Measurements from ENCODE around the gene PARN. TPM values are rescaled to one million over a fixed set of nuclear protein-coding genes. Genes with fewer than 3 reads are reported as not detected.
"Not testable (repeated sequence)": the region's sequence is repeated elsewhere in the genome, so short reads cannot be mapped to it uniquely, and the experiment has no call there.

Gene PARN
- polyA plus RNA-seq, 1 donor from 2014 or later, result 22.3 TPM

- Histone ChIP-seq H3K36me3 (ENCODE audit: insufficient read depth, low read length) (no peaks in the 10 kb centered on the region), H3K27ac (ENCODE audit: low read length) (no peak overlapping the region), H3K9me2 (ENCODE audit: insufficient read depth, low read length) (no peaks in the 10 kb centered on the region), H4K20me1 (ENCODE audit: insufficient read depth) (no peaks in the 10 kb centered on the region), H3F3A (ENCODE audit: insufficient read depth, low read length, poor library complexity, severe bottlenecking) (no peaks in the 10 kb centered on the region), H3K9ac (ENCODE audit: low read length) (no peak overlapping the region), H2AFZ (ENCODE audit: low read depth, low read length) (no peak overlapping the region), H3K9me3 (ENCODE audit: low read length) (no peaks in the 10 kb centered on the region), H3K27me3 (ENCODE audit: insufficient read depth, low read depth, low read length) (no peaks in the 10 kb centered on the region), H3K4me3 (ENCODE audit: low read length) (no peak overlapping the region), H3K4me2 (ENCODE audit: low read length) (no peak overlapping the region), H3K79me2 (replicated peaks; ENCODE audit: insufficient read depth, low read length) (peaks cover 27% of the 10 kb centered on the region)
- TF ChIP-seq TAF1 (IDR thresholded peaks at IDR 0.05; ENCODE audit: low read depth), result no peak
- no peak for TF ChIP-seq EZH2 (IDR thresholded peaks at IDR 0.05; ENCODE audit: borderline replicate concordance, insufficient read depth, low read length, poor library complexity, severe bottlenecking)
- TF ChIP-seq MXI1 (conservative IDR thresholded peaks at IDR 0.05; ENCODE audit: poor library complexity, severe bottlenecking), result no peak
- TF ChIP-seq POLR2AphosphoS5 (IDR thresholded peaks at IDR 0.05), result no peak
- no peak for TF ChIP-seq CTCF (IDR thresholded peaks at IDR 0.05; ENCODE audit: poor library complexity, severe bottlenecking)
- TF ChIP-seq SMC3 (conservative IDR thresholded peaks at IDR 0.05; ENCODE audit: poor library complexity), result no peak
- TF ChIP-seq REST (IDR thresholded peaks at IDR 0.05; ENCODE audit: borderline replicate concordance), result no peak
- no peak for TF ChIP-seq EP300 (conservative IDR thresholded peaks at IDR 0.05; ENCODE audit: poor library complexity, severe bottlenecking)
- no peak for TF ChIP-seq RAD21 (conservative IDR thresholded peaks at IDR 0.05)
Observed at GRCh38 chr16:14641206-14641605, 11.1 kb upstream of the PARN start.

- Histone ChIP-seq H3K27me3 (ENCODE audit: insufficient read depth, low read depth, low read length) (no peaks in the 10 kb centered on the region), H3K4me3 (ENCODE audit: low read length) (no peak overlapping the region), H3K79me2 (replicated peaks; ENCODE audit: insufficient read depth, low read length) (peaks cover 32% of the 10 kb centered on the region), H2AFZ (ENCODE audit: low read depth, low read length) (no peak overlapping the region), H3K9me2 (ENCODE audit: insufficient read depth, low read length) (no peaks in the 10 kb centered on the region), H3K4me2 (ENCODE audit: low read length) (no peak overlapping the region), H3K36me3 (ENCODE audit: insufficient read depth, low read length) (no peaks in the 10 kb centered on the region), H3K9me3 (ENCODE audit: low read length) (no peaks in the 10 kb centered on the region), H3F3A (ENCODE audit: insufficient read depth, low read length, poor library complexity, severe bottlenecking) (no peaks in the 10 kb centered on the region), H3K27ac (ENCODE audit: low read length) (no peak overlapping the region), H4K20me1 (ENCODE audit: insufficient read depth) (no peaks in the 10 kb centered on the region), H3K9ac (ENCODE audit: low read length) (no peak overlapping the region)
- TF ChIP-seq RAD21 (conservative IDR thresholded peaks at IDR 0.05) (no peak), CTCF (IDR thresholded peaks at IDR 0.05; ENCODE audit: poor library complexity, severe bottlenecking) (no peak), TAF1 (IDR thresholded peaks at IDR 0.05; ENCODE audit: low read depth) (no peak), EP300 (conservative IDR thresholded peaks at IDR 0.05; ENCODE audit: poor library complexity, severe bottlenecking) (no peak), POLR2AphosphoS5 (IDR thresholded peaks at IDR 0.05) (no peak), EZH2 (IDR thresholded peaks at IDR 0.05; ENCODE audit: borderline replicate concordance, insufficient read depth, low read length, poor library complexity, severe bottlenecking) (no peak), SMC3 (conservative IDR thresholded peaks at IDR 0.05; ENCODE audit: poor library complexity) (no peak), MXI1 (conservative IDR thresholded peaks at IDR 0.05; ENCODE audit: poor library complexity, severe bottlenecking) (no peak), REST (IDR thresholded peaks at IDR 0.05; ENCODE audit: borderline replicate concordance) (no peak)
Observed at GRCh38 chr16:14640538-14640937, 10.5 kb upstream of the PARN start.

GRCh38 chr16:14636951-14637240 is 6.8 kb upstream of the PARN start:
- not testable (repeated sequence) for H3K27ac ChIP-seq (ENCODE audit: low read length); H3K9me2 ChIP-seq (ENCODE audit: insufficient read depth, low read length); H4K20me1 ChIP-seq (ENCODE audit: insufficient read depth); H3K9me3 ChIP-seq (ENCODE audit: low read length); H3F3A ChIP-seq (ENCODE audit: insufficient read depth, low read length, poor library complexity, severe bottlenecking); H3K4me3 ChIP-seq (ENCODE audit: low read length); H3K27me3 ChIP-seq (ENCODE audit: insufficient read depth, low read depth, low read length); H3K9ac ChIP-seq (ENCODE audit: low read length); H3K4me2 ChIP-seq (ENCODE audit: low read length); H2AFZ ChIP-seq (ENCODE audit: low read depth, low read length); H3K36me3 ChIP-seq (ENCODE audit: insufficient read depth, low read length)
- peaks cover 46% of the 10 kb centered on the region for H3K79me2 ChIP-seq (replicated peaks; ENCODE audit: insufficient read depth, low read length)

All from neural cell (in vitro differentiated cells).